Stimulated activated CD8-positive, alpha-beta memory T cell treated with anti-CD3 and anti-CD28 coated beads, Interleukin-12 subunit alpha, Interleukin-12 subunit beta, amount 100 ng/mL, for 1 hour (primary cell): ENCODE results near the gene LAMTOR2.

Experiments used
- DNase-seq: peaks from one replicate; pipeline ENCODE4 v3.0.0-alpha.2; 2020; ENCODE audit warnings: low read depth

LAMTOR2 gene

DNA sequence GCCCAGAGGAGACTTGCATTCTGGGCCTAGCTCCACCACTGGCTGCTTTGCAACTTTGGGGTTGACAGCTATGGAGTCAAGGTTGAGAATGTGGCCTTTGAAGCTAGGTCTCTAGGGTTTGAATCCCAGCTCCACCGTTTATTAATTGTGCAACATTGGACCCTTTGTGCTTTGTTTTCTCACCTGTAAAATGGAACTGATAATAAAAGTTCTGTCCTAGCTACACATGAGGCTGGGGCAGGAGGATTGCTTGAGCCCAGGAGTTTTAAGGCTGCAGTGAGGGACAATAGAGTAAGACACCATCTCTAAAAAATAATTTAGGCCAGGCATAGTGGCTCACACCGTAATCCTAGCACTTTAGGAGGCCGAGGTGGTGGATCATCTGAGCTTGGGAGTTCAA lies 44.7 kb downstream of the LAMTOR2 start:
- no peak for DNase-seq

DNA sequence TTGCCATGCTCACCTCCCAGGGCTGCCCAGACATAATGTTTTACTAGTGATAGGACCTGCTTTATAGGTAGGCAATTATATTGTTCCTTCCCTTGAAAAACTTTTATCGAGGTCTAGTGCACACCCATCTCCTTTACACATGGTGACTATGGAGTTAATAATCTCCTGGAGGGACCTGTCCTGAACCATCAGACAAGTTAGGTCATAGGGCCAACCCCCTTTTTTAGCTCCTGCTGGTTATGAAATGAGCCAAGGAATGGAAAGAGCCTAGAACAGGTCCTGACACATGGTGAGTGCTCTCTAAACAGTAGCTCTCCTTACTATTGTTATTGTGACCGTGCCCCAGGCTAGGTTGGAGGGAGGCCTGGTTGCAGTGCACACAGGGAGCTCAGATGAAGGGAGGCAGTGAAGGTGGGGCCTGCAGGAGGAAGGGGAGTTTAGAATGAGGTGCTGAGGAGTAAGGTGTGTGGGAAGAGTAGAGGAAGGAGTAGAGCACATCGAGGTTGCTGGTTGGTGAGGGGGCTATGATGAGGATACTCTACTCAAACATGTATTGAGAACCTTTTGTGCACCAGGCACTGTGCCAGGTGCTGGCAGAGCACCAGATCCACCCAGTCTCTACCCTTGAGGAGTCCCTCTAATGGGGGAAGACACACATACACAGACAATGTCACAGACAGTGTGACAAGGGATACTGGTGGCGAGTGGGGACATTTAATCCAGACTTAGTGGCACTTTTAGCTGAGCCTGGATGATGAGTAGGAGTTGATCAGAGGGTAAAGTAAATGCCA lies 45.8 kb downstream of the LAMTOR2 start:
- no peak for DNase-seq

- DNase-seq, result no peak
These were observed 47.3 kb downstream of the LAMTOR2 start for GRCh38 chr1:156101880-156102279.

DNA sequence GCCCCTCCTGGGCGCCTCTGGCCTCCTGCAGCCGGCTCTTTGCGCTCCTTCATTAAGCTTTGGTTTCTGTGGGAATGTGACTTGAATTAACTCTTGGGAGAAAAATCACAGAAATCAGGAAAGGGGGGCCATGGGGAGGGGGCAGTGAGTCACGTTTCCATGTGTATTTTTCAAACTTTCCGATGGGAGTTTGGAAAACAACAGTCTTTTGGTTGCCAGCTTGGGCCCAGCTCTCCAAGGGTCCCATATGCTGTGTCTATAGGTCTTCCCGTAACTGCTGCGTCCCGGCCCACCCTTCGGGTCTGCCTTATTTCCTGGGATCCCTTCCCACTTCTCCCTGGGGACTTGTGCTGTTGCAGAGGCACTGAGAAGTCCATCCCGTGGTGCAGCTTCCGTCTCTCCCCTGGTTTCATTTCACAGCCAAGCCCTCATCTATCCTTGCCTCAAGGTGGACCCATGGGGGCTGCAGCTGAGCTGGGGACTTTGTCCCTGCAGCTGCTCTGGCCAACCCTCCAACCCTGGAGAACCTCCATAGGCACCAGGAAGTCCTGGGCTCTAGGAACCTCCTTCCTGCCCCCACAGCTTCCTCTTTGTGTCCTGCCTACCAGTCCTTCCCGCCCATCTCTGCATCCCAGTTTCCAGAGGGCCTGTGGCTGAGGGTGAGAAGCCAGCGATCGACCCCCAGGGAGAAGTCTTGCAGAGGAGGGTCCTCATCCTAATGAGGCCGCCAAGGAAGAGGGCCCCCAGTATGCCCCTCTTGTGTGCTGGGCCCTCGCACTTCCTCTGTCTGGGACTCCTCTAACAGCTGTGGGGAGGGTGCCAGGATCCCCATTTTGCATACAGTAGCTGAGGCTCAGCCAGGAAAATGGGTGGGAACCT lies 48.3 kb downstream of the LAMTOR2 start:
- DNase-seq, result no peak

- DNase-seq, result no peak
These were observed 49.0 kb downstream of the LAMTOR2 start for GRCh38 chr1:156103521-156103947.

DNA sequence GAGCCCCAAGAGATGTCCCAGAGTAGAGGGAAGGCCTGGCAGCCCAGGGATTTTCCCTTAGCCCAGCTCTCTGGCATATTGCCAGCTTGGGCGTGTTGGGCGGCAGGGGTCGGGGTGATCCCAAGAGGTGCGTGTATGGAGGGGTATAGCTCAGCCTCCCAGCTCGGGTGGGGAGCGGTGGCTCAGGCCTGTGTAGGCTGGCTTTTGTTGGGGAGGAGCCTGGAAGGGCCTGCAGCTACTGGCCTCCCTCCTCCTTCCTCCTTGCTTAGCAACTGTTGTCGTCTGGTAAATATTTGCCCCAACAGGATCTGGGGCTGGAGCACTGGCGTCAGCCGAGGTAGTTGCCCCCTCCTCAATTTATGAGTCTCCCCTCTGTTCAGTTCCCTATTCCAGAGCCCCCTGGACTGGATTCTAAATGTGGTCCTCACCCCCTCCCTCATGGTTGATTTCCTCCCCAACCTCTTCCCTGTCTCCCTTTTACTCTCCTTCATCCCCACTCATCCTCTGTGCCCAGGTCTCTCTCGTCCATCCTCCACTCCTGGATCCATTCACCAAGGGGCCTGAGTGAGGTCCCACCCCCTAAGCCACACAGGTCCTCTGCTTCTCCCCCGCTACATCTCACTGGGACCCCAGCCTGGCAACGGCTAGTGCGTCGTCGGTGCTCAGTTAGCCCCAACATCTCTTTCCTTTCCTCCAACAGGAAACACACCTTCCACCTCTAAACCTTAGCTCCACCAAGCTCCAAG lies 49.7 kb downstream of the LAMTOR2 start:
- DNase-seq, result no peak

- DNase-seq, result no peak
These were observed 50.6 kb downstream of the LAMTOR2 start for GRCh38 chr1:156104861-156105832.

GRCh38 chr1:156106624-156107488 lies 52.3 kb downstream of the LAMTOR2 start:
- no peak for DNase-seq

DNA sequence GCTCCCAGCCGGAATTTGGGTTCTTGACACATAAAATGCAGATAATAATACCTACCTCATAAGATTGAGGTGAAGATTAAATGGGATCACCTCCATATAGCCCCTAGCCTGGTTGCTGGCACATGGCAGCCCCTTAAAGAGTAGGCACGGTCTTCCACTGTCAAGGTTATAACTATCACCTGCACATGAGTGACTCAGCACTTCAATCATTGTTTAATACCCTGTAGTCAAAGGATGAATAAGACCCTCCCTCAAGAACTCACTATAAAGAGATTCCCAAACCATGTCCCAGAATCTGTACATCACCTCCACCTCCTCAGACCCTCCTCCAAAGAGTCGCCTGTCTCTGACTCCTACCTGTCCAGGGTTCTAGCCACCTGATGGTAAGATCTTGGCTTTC lies 53.5 kb downstream of the LAMTOR2 start:
- DNase-seq, result no peak
